Vagina (tissue), 2 donors: ENCODE results near the gene KLC1. TPM values are rescaled to one million over a fixed set of nuclear protein-coding genes. Genes with fewer than 3 reads are reported as not detected.
"Not testable (repeated sequence)": the region's sequence is repeated elsewhere in the genome, so short reads cannot be mapped to it uniquely, and the experiment has no call there.

Experiments used
- DNase-seq, 2 donors: peaks; one replicate each; pipeline ENCODE4 v3.0.0-alpha.2; 2017; ENCODE audit errors: extremely low spot score in 2 of 2
- H3K27ac ChIP-seq: fragments of 200-600 bp; sonication (generic); one replicate; pipeline ENCODE4 v1.5.1; 2019
- H3K27me3 ChIP-seq: fragments of 200-600 bp; sonication (generic); one replicate; pipeline ENCODE4 v1.5.1; 2019
- H3K36me3 ChIP-seq, 2 donors: fragments of 200-600 bp; sonication (generic); one replicate each; pipeline ENCODE4 v1.5.1; 2017 to 2019
- H3K4me1 ChIP-seq: fragments of 200-600 bp; sonication (generic); one replicate; pipeline ENCODE4 v1.5.1; 2019
- H3K4me3 ChIP-seq, 2 donors: fragments of 200-600 bp; sonication (generic); 1 replicate in 1 of 2; 2 replicates in 1 of 2; pipeline ENCODE4 v1.5.1; 2016 to 2019
- H3K9me3 ChIP-seq: fragments of 200-600 bp; sonication (generic); one replicate; pipeline ENCODE4 v1.5.1; 2019
- CTCF ChIP-seq, 3 experiments: fragments of 450-650 bp in 2 of 3; fragments of 200-600 bp in 1 of 3; sonication (generic) in 1 of 3; IDR thresholded peaks; one replicate each; pipeline ENCODE4 v1.5.1; 2017 to 2019; ENCODE audit warnings: antibody characterized with exemption in 3 of 3, mild to moderate bottlenecking in 2 of 3, moderate library complexity in 2 of 3
- POLR2A ChIP-seq, 2 donors: fragments of 450-650 bp; IDR thresholded peaks; one replicate each; pipeline ENCODE4 v1.6.1; 2017; ENCODE audit warnings: antibody characterized with exemption in 2 of 2, mild to moderate bottlenecking in 2 of 2, moderate library complexity in 2 of 2
- POLR2AphosphoS5 ChIP-seq, 2 donors: sonication (generic); formaldehyde crosslinking; IDR thresholded peaks; one replicate each; pipeline ENCODE4 v1.9.0; 2017; ENCODE audit warnings: antibody characterized with exemption in 2 of 2, mild to moderate bottlenecking in 2 of 2, low read depth in 1 of 2; ENCODE audit not compliant: insufficient read depth in 1 of 2
- intact Hi-C: fragments of 100-400 bp; cut with DNase I; formaldehyde crosslinking; loops from one replicate; pipeline ENCODE4 v1.15.1; 2023
- total RNA-seq: library from RNA; depleted of rRNA; stranded (reverse); fragments of >200 nt; gene quantifications from one replicate; pipeline ENCODE4 v1.2.3, GENCODE V29; 2016

The KLC1 gene
- total RNA-seq, 1 donor from 2014 or later, result 322 TPM

GRCh38 chr14:103652806-103653205, 23.8 kb downstream of the KLC1 start:
- Histone ChIP-seq H3K27me3 (no peaks in the 10 kb centered on the region), H3K9me3 (no peaks in the 10 kb centered on the region), H3K4me3 (no peak overlapping the region), H3K4me1 (peaks cover 43% of the 10 kb centered on the region), H3K27ac (no peak overlapping the region), H3K36me3 (peaks cover 0 to 36% of the 10 kb centered on the region in 2 donors)
- DNase-seq, result no peak
- TF ChIP-seq CTCF (IDR thresholded peaks at IDR 0.05) (no peak), POLR2AphosphoS5 (IDR thresholded peaks at IDR 0.05; ENCODE audit: insufficient read depth in 1 of 2, low read depth in 1 of 2) (no peak), POLR2A (IDR thresholded peaks at IDR 0.05) (no peak)
- intact Hi-C loops, result no loop called here

- intact Hi-C loops, H3K4me3 ChIP-seq, H3K27me3 ChIP-seq, H3K27ac ChIP-seq, DNase-seq, H3K9me3 ChIP-seq: not testable (repeated sequence)
- peaks cover 43% of the 10 kb centered on the region for H3K4me1 ChIP-seq
- peaks cover 0 to 41% of the 10 kb centered on the region in 2 donors for H3K36me3 ChIP-seq
Observed at GRCh38 chr14:103653336-103653735, 24.3 kb downstream of the KLC1 start.

GRCh38 chr14:103653805-103654204, 24.8 kb downstream of the KLC1 start:
- H3K4me3 ChIP-seq, result no peak overlapping the region
- TF ChIP-seq CTCF (IDR thresholded peaks at IDR 0.05), result no peak
- TF ChIP-seq POLR2A (IDR thresholded peaks at IDR 0.05), result no peak
- TF ChIP-seq POLR2AphosphoS5 (IDR thresholded peaks at IDR 0.05; ENCODE audit: insufficient read depth in 1 of 2, low read depth in 1 of 2), result no peak
- no peaks in the 10 kb centered on the region for H3K9me3 ChIP-seq
- H3K36me3 ChIP-seq, result peaks cover 0 to 46% of the 10 kb centered on the region in 2 donors
- H3K4me1 ChIP-seq, result peaks cover 43% of the 10 kb centered on the region
- H3K27ac ChIP-seq, result no peak overlapping the region
- intact Hi-C loops, result no loop called here
- no peaks in the 10 kb centered on the region for H3K27me3 ChIP-seq
- no peak for DNase-seq

- intact Hi-C loops, result no loop called here
- H3K9me3 ChIP-seq, result no peaks in the 10 kb centered on the region
- TF ChIP-seq CTCF (IDR thresholded peaks at IDR 0.05) (no peak), POLR2AphosphoS5 (IDR thresholded peaks at IDR 0.05; ENCODE audit: insufficient read depth in 1 of 2, low read depth in 1 of 2) (no peak), POLR2A (IDR thresholded peaks at IDR 0.05) (no peak)
- H3K36me3 ChIP-seq, result peaks cover 0 to 54% of the 10 kb centered on the region in 2 donors
- H3K27ac ChIP-seq, result no peak overlapping the region
- DNase-seq, result no peak
- H3K4me3 ChIP-seq, result no peak overlapping the region
- H3K4me1 ChIP-seq, result peaks cover 43% of the 10 kb centered on the region
- no peaks in the 10 kb centered on the region for H3K27me3 ChIP-seq
Observed at GRCh38 chr14:103654619-103655018, 25.6 kb downstream of the KLC1 start.

GRCh38 chr14:103656031-103656755, 27.2 kb downstream of the KLC1 start:
- TF ChIP-seq POLR2A (IDR thresholded peaks at IDR 0.05) (no peak), CTCF (IDR thresholded peaks at IDR 0.05) (no peak), POLR2AphosphoS5 (IDR thresholded peaks at IDR 0.05; ENCODE audit: insufficient read depth in 1 of 2, low read depth in 1 of 2) (no peak)
- intact Hi-C loops, result no loop called here
- no peak for DNase-seq
- Histone ChIP-seq H3K4me1 (peaks cover 30% of the 10 kb centered on the region), H3K9me3 (no peaks in the 10 kb centered on the region), H3K36me3 (peaks cover 0 to 67% of the 10 kb centered on the region in 2 donors), H3K4me3 (no peak overlapping the region), H3K27me3 (no peaks in the 10 kb centered on the region), H3K27ac (no peak overlapping the region)
